Measurements from ENCODE around the gene NEK5. TPM values are rescaled to one million over a fixed set of nuclear protein-coding genes. Genes with fewer than 3 reads are reported as not detected.

NEK5 gene
- total and polyA plus RNA-seq, 2 donors from 2014 or later, result 0.39 to 1.2 TPM

DNA sequence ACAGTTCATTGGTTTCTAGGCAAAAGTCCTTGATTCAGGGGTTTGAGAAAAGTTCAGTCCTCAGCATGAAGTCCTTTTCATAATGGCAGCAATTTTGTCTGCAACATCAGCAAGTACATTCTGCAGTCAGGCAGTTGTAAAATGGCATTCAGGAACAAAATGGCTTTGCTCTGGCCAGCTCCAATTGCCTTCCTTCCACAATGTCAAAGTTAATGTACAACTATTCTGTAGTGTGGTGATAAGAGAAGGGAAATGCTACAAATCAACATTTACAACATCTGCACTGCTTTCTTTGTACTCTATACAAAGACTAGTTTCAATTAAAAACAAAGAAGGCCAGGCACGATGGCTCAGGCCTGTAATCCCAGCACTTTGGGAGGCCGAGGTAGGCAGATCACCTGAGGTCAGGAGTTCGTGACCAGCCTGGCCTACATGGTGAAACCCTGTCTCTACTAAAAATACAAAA lies 32.3 kb upstream of the NEK5 start:
- no peak overlapping the region for H3K27ac ChIP-seq (ENCODE audit: low read depth in 2 of 2, low read length in 2 of 2)
- no peak for TF ChIP-seq CTCF (IDR thresholded peaks at IDR 0.05; ENCODE audit: borderline replicate concordance, extremely low read depth, insufficient read depth)
- no peaks in the 10 kb centered on the region for H3K27me3 ChIP-seq (ENCODE audit: control insufficient read depth, insufficient read depth, low read length)
- H3K9me3 ChIP-seq (ENCODE audit: control insufficient read depth in 2 of 3, insufficient read depth in 1 of 3, low read length in 3 of 3), result no peaks in the 10 kb centered on the region
- DNase-seq, result peak in 3 of 5 donors; percentile 11 to 66 (median 33)
- FAIRE-seq, result no peak
- no peak overlapping the region for H3K4me3 ChIP-seq (ENCODE audit: low read length in 3 of 3)
- intact Hi-C loops (cut with DNase I), result no loop called here
- H3K36me3 ChIP-seq (ENCODE audit: control insufficient read depth in 2 of 3, insufficient read depth in 3 of 3, low read length in 3 of 3), result no peaks in the 10 kb centered on the region
- H3K9ac ChIP-seq (ENCODE audit: low read length in 3 of 3), result peak overlapping the region in 1 of 3 donors; percentile 32
- peaks cover 2 to 12% (median 5%) of the 10 kb centered on the region in 3 donors for H3K4me1 ChIP-seq (ENCODE audit: control insufficient read depth in 2 of 3, insufficient read depth in 2 of 3, low read depth in 1 of 3, low read length in 3 of 3)

- H3K9me3 ChIP-seq (ENCODE audit: control insufficient read depth in 2 of 3, insufficient read depth in 1 of 3, low read length in 3 of 3), result no peaks in the 10 kb centered on the region
- H3K4me1 ChIP-seq (ENCODE audit: control insufficient read depth in 2 of 3, insufficient read depth in 2 of 3, low read depth in 1 of 3, low read length in 3 of 3), result peaks cover 2 to 12% (median 5%) of the 10 kb centered on the region in 3 donors
- intact Hi-C loops (cut with DNase I), result no loop called here
- H3K27ac ChIP-seq (ENCODE audit: low read depth in 2 of 2, low read length in 2 of 2), result no peak overlapping the region
- no peaks in the 10 kb centered on the region for H3K27me3 ChIP-seq (ENCODE audit: control insufficient read depth, insufficient read depth, low read length)
- peak overlapping the region in 1 of 3 donors; percentile 32 for H3K9ac ChIP-seq (ENCODE audit: low read length in 3 of 3)
- H3K36me3 ChIP-seq (ENCODE audit: control insufficient read depth in 2 of 3, insufficient read depth in 3 of 3, low read length in 3 of 3), result no peaks in the 10 kb centered on the region
- TF ChIP-seq CTCF (IDR thresholded peaks at IDR 0.05; ENCODE audit: borderline replicate concordance, extremely low read depth, insufficient read depth), result no peak
- DNase-seq (peak in 2 of 5 donors; percentile 34 to 66), FAIRE-seq (no peak)
- H3K4me3 ChIP-seq (ENCODE audit: low read length in 3 of 3), result no peak overlapping the region
These were observed 31.6 kb upstream of the NEK5 start for GRCh38 chr13:52160506-52160905.

DNA sequence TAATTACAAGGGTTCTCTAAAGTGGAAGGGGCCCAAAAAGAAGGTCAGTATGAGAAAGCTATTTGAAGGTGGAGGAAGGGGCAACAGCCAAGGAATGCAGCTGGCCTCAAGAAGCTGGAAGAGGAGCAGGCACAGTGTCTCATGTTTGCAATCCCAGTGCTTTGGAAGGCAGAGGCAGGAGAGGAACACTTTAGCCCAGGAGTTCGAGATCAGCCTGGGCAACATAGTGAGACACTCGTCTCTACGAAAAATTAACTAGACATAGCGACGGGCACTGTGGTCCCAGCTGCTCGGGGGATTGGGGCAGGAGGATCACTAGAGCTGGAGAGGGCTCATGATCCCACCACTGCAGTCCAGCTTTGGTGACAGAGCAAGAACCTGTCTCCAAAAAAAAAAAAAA lies 31.2 kb upstream of the NEK5 start:
- H3K27ac ChIP-seq (ENCODE audit: low read depth in 2 of 2, low read length in 2 of 2), result no peak overlapping the region
- H3K4me1 ChIP-seq (ENCODE audit: control insufficient read depth in 2 of 3, insufficient read depth in 2 of 3, low read depth in 1 of 3, low read length in 3 of 3), result peaks cover 2 to 12% (median 5%) of the 10 kb centered on the region in 3 donors
- H3K4me3 ChIP-seq (ENCODE audit: low read length in 3 of 3), result peak overlapping the region in 1 of 3 donors; percentile 61
- no peaks in the 10 kb centered on the region for H3K27me3 ChIP-seq (ENCODE audit: control insufficient read depth, insufficient read depth, low read length)
- TF ChIP-seq CTCF (IDR thresholded peaks at IDR 0.05; ENCODE audit: borderline replicate concordance, extremely low read depth, insufficient read depth), result no peak
- no peaks in the 10 kb centered on the region for H3K36me3 ChIP-seq (ENCODE audit: control insufficient read depth in 2 of 3, insufficient read depth in 3 of 3, low read length in 3 of 3)
- no peak overlapping the region for H3K9ac ChIP-seq (ENCODE audit: low read length in 3 of 3)
- FAIRE-seq (no peak), DNase-seq (peak in 1 of 5 donors; percentile 46)
- H3K9me3 ChIP-seq (ENCODE audit: control insufficient read depth in 2 of 3, insufficient read depth in 1 of 3, low read length in 3 of 3), result no peaks in the 10 kb centered on the region
- intact Hi-C loops (cut with DNase I), result no loop called here
